HepG2 (cell line): ENCODE data around the gene FUT1. TPM values are rescaled to one million over a fixed set of nuclear protein-coding genes. Genes with fewer than 3 reads are reported as not detected.

ENCODE experiments used
- DR1 ChIP-seq: sonication (generic); formaldehyde crosslinking; IDR thresholded peaks from 2 replicates; pipeline ENCODE4 v1.8.0; 2021; ENCODE audit warnings: mild to moderate bottlenecking, missing genetic modification reagents, inconsistent platforms
- FOXA1 ChIP-seq, 2 experiments: fragments of 450-650 bp in 1 of 2; sonication (generic) in 1 of 2; formaldehyde crosslinking in 1 of 2; IDR thresholded peaks; 2 replicates each; pipeline versions ENCODE4 v1.4.0 to v1.6.1; 2016 to 2020; ENCODE audit warnings: missing genetic modification reagents in 1 of 2
- FOXM1 ChIP-seq: sonication (generic); formaldehyde crosslinking; IDR thresholded peaks from 2 replicates; pipeline ENCODE4 v1.5.0; 2020; ENCODE audit warnings: missing genetic modification reagents
- HNRNPLL ChIP-seq: fragments of 200-400 bp; formaldehyde crosslinking; IDR thresholded peaks from 2 replicates; pipeline ENCODE4 v1.6.1; 2017; ENCODE audit warnings: mild to moderate bottlenecking, low read depth, low read length; ENCODE audit not compliant: poor library complexity, severe bottlenecking
- IKZF1 ChIP-seq: fragments of 450-650 bp; IDR thresholded peaks from 2 replicates; pipeline ENCODE4 v1.7.1; 2016
- KLF13 ChIP-seq: sonication (generic); formaldehyde crosslinking; IDR thresholded peaks from 2 replicates; pipeline ENCODE4 v1.4.0; 2020; ENCODE audit warnings: mild to moderate bottlenecking, missing genetic modification reagents
- MTF2 ChIP-seq: sonication (generic); formaldehyde crosslinking; IDR thresholded peaks from 2 replicates; pipeline ENCODE4 v1.5.0; 2020; ENCODE audit warnings: missing genetic modification reagents, borderline replicate concordance
- PHF5A ChIP-seq: IDR thresholded peaks from one replicate; pipeline ENCODE4 v1.6.1; 2018; ENCODE audit warnings: low read depth, missing genetic modification reagents; ENCODE audit not compliant: unreplicated experiment
- RAD21 ChIP-seq: fragments of 450-650 bp; formaldehyde crosslinking; IDR thresholded peaks from 2 replicates; pipeline ENCODE4 v1.5.0; 2020; ENCODE audit warnings: mild to moderate bottlenecking
- REL ChIP-seq: sonication (generic); formaldehyde crosslinking; conservative IDR thresholded peaks from 2 replicates; pipeline ENCODE4 v1.8.0; 2022; ENCODE audit warnings: mild to moderate bottlenecking, missing genetic modification reagents, moderate library complexity
- ZFYVE20 ChIP-seq: sonication (generic); formaldehyde crosslinking; IDR thresholded peaks from 2 replicates; pipeline ENCODE4 v1.8.0; 2023; ENCODE audit warnings: low read depth, mild to moderate bottlenecking, moderate library complexity, missing genetic modification reagents, borderline replicate concordance
- ZNF235 ChIP-seq: sonication (generic); formaldehyde crosslinking; IDR thresholded peaks from 2 replicates; pipeline ENCODE4 v1.8.1; 2023; ENCODE audit warnings: mild to moderate bottlenecking, missing genetic modification reagents, borderline replicate concordance
- ZNF354B ChIP-seq: sonication (generic); formaldehyde crosslinking; IDR thresholded peaks from 2 replicates; pipeline ENCODE4 v1.8.0; 2022; ENCODE audit warnings: mild to moderate bottlenecking, missing genetic modification reagents
- polyA plus RNA-seq, 8 experiments: library from polyadenylated mRNA; depleted of rRNA in 3 of 8; stranded (reverse) in 7 of 8; unstranded in 1 of 8; fragments of >200 nt; fragmentation: Illumina TruSeq in 4 of 8; extraction: Trizol in 4 of 8; gene quantifications; 2 replicates each; pipeline versions ENCODE4 v1.2.1 to v1.2.3, GENCODE V29; 2011 to 2016; ENCODE audit warnings: low read depth in 4 of 8, missing spikeins in 1 of 8, mixed read lengths in 1 of 8; ENCODE audit not compliant: insufficient read depth in 1 of 8
- total RNA-seq, 5 experiments: library from RNA; depleted of rRNA; stranded (reverse); fragments of >200 nt; fragmentation: Illumina TruSeq; extraction: Trizol; gene quantifications; 2 replicates each; pipeline ENCODE4 v1.2.3, GENCODE V29; 2016; ENCODE audit warnings: low read depth in 1 of 5
- TF ChIP-seq, protein P1 (sequence below): sonication (generic); formaldehyde crosslinking; IDR thresholded peaks from 2 replicates; pipeline ENCODE4 v1.4.0; 2020; ENCODE audit warnings: mild to moderate bottlenecking, missing genetic modification reagents, borderline replicate concordance
- TF ChIP-seq, protein P2 (sequence below): sonication (generic); formaldehyde crosslinking; IDR thresholded peaks from 2 replicates; pipeline ENCODE4 v1.4.0; 2020; ENCODE audit warnings: missing genetic modification reagents
- TF ChIP-seq, protein P3 (sequence below): IDR thresholded peaks from 2 replicates; pipeline ENCODE4 v1.6.1; 2016; ENCODE audit warnings: mild to moderate bottlenecking
- TF ChIP-seq, protein P4 (sequence below): IDR thresholded peaks from 2 replicates; pipeline ENCODE4 v1.6.1; 2016

Gene FUT1
- total and polyA plus RNA-seq, 2 of the 13 experiments (the other 11 are each of a cell fraction or from before 2014, with no cell fraction given), result 0.07 to 1.1 TPM

DNA sequence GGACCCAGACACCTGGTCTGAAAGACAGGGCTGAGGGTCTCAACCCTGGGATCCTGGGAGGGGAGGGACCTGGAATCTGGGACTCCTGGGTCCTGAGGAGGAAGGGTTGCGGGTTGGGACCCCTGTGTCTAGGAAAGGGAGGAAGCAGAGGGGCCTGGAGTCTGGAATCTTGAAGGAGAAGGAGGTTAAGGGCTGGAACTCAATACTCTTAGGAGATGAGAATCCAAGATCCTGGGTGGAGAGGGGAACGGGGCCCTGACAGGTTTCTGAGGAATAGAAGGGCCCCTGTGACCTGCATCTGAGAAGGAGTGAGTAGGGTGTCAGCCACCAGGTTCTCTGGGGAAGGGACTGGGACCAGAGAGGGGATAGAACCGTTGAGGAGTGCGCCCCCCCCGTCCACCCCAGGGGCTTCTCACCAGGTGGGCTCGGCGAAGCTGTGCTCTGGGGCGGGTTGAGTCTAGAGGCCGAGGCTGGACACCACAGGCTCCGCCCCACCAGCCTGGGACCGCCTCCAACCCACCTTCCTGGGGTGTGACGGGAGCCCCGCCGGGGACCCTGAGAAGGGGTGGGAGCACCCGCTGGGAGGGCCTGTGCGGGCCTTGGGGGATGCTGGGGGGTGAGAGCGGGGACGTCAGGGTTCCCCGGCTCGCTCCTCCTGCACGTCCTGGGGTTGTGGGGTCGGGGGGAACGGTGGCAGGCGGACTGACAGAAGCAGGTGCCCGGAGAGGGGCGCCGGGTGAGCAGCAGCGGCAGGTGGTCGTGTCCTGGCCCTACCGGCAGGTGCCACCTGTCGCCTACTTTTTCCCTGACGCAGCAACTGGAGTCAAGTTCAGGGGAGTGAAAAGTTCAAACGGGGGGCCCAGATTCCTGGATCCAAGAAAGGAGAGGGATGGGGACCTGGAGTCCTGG is 32.9 kb downstream of the FUT1 start, which contains the start of gene MAMSTR (continued):
- TF ChIP-seq, protein P1, sequence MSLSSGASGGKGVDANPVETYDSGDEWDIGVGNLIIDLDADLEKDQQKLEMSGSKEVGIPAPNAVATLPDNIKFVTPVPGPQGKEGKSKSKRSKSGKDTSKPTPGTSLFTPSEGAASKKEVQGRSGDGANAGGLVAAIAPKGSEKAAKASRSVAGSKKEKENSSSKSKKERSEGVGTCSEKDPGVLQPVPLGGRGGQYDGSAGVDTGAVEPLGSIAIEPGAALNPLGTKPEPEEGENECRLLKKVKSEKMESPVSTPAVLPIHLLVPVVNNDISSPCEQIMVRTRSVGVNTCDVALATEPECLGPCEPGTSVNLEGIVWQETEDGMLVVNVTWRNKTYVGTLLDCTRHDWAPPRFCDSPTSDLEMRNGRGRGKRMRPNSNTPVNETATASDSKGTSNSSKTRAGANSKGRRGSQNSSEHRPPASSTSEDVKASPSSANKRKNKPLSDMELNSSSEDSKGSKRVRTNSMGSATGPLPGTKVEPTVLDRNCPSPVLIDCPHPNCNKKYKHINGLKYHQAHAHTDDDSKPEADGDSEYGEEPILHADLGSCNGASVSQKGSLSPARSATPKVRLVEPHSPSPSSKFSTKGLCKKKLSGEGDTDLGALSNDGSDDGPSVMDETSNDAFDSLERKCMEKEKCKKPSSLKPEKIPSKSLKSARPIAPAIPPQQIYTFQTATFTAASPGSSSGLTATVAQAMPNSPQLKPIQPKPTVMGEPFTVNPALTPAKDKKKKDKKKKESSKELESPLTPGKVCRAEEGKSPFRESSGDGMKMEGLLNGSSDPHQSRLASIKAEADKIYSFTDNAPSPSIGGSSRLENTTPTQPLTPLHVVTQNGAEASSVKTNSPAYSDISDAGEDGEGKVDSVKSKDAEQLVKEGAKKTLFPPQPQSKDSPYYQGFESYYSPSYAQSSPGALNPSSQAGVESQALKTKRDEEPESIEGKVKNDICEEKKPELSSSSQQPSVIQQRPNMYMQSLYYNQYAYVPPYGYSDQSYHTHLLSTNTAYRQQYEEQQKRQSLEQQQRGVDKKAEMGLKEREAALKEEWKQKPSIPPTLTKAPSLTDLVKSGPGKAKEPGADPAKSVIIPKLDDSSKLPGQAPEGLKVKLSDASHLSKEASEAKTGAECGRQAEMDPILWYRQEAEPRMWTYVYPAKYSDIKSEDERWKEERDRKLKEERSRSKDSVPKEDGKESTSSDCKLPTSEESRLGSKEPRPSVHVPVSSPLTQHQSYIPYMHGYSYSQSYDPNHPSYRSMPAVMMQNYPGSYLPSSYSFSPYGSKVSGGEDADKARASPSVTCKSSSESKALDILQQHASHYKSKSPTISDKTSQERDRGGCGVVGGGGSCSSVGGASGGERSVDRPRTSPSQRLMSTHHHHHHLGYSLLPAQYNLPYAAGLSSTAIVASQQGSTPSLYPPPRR, result peak; percentile 25; the same call in 1 of the 2 replicates
- TF ChIP-seq PHF5A (CRISPR knock-in tag) (no peak), HNRNPLL (peak; percentile 12), KLF13 (CRISPR knock-in tag) (no peak), FOXA1 (IDR thresholded peaks at IDR 0.05) (no peak), FOXA1 (CRISPR knock-in tag; IDR thresholded peaks at IDR 0.05) (no peak), DR1 (CRISPR knock-in tag) (no peak), ZFYVE20 (CRISPR knock-in tag) (no peak), REL (CRISPR knock-in tag) (no peak), IKZF1 (no peak), FOXM1 (CRISPR knock-in tag) (no peak), ZNF354B (CRISPR knock-in tag) (no peak), RAD21 (CRISPR knock-in tag) (peak; percentile 29; the same call in 1 of the 2 replicates), ZNF235 (CRISPR knock-in tag) (no peak), MTF2 (CRISPR knock-in tag) (no peak)
- TF ChIP-seq, protein P2, sequence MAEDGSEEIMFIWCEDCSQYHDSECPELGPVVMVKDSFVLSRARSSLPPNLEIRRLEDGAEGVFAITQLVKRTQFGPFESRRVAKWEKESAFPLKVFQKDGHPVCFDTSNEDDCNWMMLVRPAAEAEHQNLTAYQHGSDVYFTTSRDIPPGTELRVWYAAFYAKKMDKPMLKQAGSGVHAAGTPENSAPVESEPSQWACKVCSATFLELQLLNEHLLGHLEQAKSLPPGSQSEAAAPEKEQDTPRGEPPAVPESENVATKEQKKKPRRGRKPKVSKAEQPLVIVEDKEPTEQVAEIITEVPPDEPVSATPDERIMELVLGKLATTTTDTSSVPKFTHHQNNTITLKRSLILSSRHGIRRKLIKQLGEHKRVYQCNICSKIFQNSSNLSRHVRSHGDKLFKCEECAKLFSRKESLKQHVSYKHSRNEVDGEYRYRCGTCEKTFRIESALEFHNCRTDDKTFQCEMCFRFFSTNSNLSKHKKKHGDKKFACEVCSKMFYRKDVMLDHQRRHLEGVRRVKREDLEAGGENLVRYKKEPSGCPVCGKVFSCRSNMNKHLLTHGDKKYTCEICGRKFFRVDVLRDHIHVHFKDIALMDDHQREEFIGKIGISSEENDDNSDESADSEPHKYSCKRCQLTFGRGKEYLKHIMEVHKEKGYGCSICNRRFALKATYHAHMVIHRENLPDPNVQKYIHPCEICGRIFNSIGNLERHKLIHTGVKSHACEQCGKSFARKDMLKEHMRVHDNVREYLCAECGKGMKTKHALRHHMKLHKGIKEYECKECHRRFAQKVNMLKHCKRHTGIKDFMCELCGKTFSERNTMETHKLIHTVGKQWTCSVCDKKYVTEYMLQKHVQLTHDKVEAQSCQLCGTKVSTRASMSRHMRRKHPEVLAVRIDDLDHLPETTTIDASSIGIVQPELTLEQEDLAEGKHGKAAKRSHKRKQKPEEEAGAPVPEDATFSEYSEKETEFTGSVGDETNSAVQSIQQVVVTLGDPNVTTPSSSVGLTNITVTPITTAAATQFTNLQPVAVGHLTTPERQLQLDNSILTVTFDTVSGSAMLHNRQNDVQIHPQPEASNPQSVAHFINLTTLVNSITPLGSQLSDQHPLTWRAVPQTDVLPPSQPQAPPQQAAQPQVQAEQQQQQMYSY (CRISPR knock-in tag), result no peak
- TF ChIP-seq, protein P3, sequence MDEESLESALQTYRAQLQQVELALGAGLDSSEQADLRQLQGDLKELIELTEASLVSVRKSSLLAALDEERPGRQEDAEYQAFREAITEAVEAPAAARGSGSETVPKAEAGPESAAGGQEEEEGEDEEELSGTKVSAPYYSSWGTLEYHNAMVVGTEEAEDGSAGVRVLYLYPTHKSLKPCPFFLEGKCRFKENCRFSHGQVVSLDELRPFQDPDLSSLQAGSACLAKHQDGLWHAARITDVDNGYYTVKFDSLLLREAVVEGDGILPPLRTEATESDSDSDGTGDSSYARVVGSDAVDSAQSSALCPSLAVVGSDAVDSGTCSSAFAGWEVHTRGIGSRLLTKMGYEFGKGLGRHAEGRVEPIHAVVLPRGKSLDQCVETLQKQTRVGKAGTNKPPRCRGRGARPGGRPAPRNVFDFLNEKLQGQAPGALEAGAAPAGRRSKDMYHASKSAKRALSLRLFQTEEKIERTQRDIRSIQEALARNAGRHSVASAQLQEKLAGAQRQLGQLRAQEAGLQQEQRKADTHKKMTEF (CRISPR knock-in tag), result no peak
- TF ChIP-seq, protein P4, sequence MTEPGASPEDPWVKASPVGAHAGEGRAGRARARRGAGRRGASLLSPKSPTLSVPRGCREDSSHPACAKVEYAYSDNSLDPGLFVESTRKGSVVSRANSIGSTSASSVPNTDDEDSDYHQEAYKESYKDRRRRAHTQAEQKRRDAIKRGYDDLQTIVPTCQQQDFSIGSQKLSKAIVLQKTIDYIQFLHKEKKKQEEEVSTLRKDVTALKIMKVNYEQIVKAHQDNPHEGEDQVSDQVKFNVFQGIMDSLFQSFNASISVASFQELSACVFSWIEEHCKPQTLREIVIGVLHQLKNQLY (CRISPR knock-in tag), result no peak
